ENCODE measurements around the gene VSIG2. TPM values are rescaled to one million over a fixed set of nuclear protein-coding genes. Genes with fewer than 3 reads are reported as not detected.

Gene VSIG2
- total RNA-seq, 2 donors from 2014 or later: 1.1 to 6.3 TPM

- DNase-seq (ENCODE audit: low spot score): no peak
- no peak for TF ChIP-seq CTCF (IDR thresholded peaks at IDR 0.05)
- Histone ChIP-seq H3K27ac (no peak overlapping the region), H3K27me3 (no peaks in the 10 kb centered on the region), H3K4me1 (peaks cover 0 to 17% of the 10 kb centered on the region in 2 donors), H3K36me3 (no peaks in the 10 kb centered on the region), H3K9me3 (no peaks in the 10 kb centered on the region), H3K4me3 (no peak overlapping the region)
Observed at GRCh38 chr11:124728134-124728533, 23.9 kb downstream of the VSIG2 start.

- no peaks in the 10 kb centered on the region for H3K9me3 ChIP-seq
- no peak for TF ChIP-seq CTCF (IDR thresholded peaks at IDR 0.05)
- no peaks in the 10 kb centered on the region for H3K27me3 ChIP-seq
- H3K27ac ChIP-seq: no peak overlapping the region
- peaks cover 0 to 17% of the 10 kb centered on the region in 2 donors for H3K4me1 ChIP-seq
- H3K36me3 ChIP-seq: no peaks in the 10 kb centered on the region
- no peak overlapping the region for H3K4me3 ChIP-seq
- no peak for DNase-seq (ENCODE audit: low spot score)
Observed at GRCh38 chr11:124727474-124727873, 24.6 kb downstream of the VSIG2 start.

- no peak for TF ChIP-seq CTCF (IDR thresholded peaks at IDR 0.05)
- H3K36me3 ChIP-seq: no peaks in the 10 kb centered on the region
- H3K27ac ChIP-seq: no peak overlapping the region
- H3K4me1 ChIP-seq: peaks cover 0 to 17% of the 10 kb centered on the region in 2 donors
- no peak for DNase-seq (ENCODE audit: low spot score)
- no peaks in the 10 kb centered on the region for H3K9me3 ChIP-seq
- H3K27me3 ChIP-seq: no peaks in the 10 kb centered on the region
- no peak overlapping the region for H3K4me3 ChIP-seq
Observed at GRCh38 chr11:124725719-124726105, 26.3 kb downstream of the VSIG2 start.

- no peak for TF ChIP-seq CTCF (IDR thresholded peaks at IDR 0.05)
- H3K9me3 ChIP-seq: no peaks in the 10 kb centered on the region
- H3K27ac ChIP-seq: peak overlapping the region in 1 of 2 donors; percentile 5
- peaks cover 0 to 17% of the 10 kb centered on the region in 2 donors for H3K4me1 ChIP-seq
- no peak for DNase-seq (ENCODE audit: low spot score)
- H3K4me3 ChIP-seq: no peak overlapping the region
- H3K36me3 ChIP-seq: no peaks in the 10 kb centered on the region
- no peaks in the 10 kb centered on the region for H3K27me3 ChIP-seq
Observed at GRCh38 chr11:124724979-124725718, 26.9 kb downstream of the VSIG2 start.

GRCh38 chr11:124722176-124722575 is 29.9 kb downstream of the VSIG2 start:
- no peak for DNase-seq (ENCODE audit: low spot score)
- Histone ChIP-seq H3K36me3 (no peaks in the 10 kb centered on the region), H3K4me3 (no peak overlapping the region), H3K27ac (no peak overlapping the region), H3K4me1 (peaks cover 0 to 33% of the 10 kb centered on the region in 2 donors), H3K27me3 (peaks cover 6 to 7% of the 10 kb centered on the region in 2 donors), H3K9me3 (no peaks in the 10 kb centered on the region)
- TF ChIP-seq CTCF (IDR thresholded peaks at IDR 0.05): no peak

- Histone ChIP-seq H3K4me1 (peaks cover 0 to 20% of the 10 kb centered on the region in 2 donors), H3K36me3 (no peaks in the 10 kb centered on the region), H3K27ac (no peak overlapping the region), H3K4me3 (no peak overlapping the region), H3K9me3 (no peaks in the 10 kb centered on the region), H3K27me3 (peaks cover 6 to 7% of the 10 kb centered on the region in 2 donors)
- TF ChIP-seq CTCF (IDR thresholded peaks at IDR 0.05): no peak
- DNase-seq (ENCODE audit: low spot score): no peak
Observed at GRCh38 chr11:124719534-124719933, 32.5 kb downstream of the VSIG2 start.

Data from right atrium auricular region (tissue), 2 donors.